ENCODE data around the gene MKRN2OS.

The MKRN2OS gene

DNA sequence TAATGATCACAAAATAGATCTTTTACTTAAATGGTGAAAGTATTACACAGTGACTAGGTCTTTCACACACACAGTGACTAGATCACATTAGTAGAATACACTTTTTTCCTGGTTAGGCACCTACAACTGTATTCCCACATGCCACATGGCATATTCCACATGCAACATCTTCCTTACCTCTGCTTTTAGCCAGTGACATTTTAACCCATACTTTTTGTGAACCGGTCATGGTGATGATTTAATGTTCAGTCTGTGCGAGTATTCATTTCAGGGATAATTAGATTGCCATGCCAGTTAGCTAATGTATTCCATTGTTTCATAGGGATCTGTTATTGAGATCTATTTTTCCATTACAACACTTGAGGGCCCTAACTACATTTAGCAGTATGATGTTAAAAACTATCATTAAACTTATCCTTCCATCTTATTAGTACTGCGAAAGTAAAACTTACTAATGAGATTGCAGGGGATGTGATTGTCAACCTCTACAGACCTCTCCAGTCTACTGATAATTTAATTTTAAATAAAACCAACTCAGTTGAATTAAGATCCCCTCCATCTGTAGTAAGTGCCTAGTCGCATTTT, 32.7 kb downstream of the MKRN2OS start:
- H3K4me3 ChIP-seq (ENCODE audit: low read depth, low read length): no peak overlapping the region
- in situ Hi-C loops (cut with HindIII; ENCODE audit: low sequenced_read_pairs): no loop called here
- TF ChIP-seq, protein P1, sequence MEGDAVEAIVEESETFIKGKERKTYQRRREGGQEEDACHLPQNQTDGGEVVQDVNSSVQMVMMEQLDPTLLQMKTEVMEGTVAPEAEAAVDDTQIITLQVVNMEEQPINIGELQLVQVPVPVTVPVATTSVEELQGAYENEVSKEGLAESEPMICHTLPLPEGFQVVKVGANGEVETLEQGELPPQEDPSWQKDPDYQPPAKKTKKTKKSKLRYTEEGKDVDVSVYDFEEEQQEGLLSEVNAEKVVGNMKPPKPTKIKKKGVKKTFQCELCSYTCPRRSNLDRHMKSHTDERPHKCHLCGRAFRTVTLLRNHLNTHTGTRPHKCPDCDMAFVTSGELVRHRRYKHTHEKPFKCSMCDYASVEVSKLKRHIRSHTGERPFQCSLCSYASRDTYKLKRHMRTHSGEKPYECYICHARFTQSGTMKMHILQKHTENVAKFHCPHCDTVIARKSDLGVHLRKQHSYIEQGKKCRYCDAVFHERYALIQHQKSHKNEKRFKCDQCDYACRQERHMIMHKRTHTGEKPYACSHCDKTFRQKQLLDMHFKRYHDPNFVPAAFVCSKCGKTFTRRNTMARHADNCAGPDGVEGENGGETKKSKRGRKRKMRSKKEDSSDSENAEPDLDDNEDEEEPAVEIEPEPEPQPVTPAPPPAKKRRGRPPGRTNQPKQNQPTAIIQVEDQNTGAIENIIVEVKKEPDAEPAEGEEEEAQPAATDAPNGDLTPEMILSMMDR (IDR thresholded peaks at IDR 0.05; ENCODE audit: low read depth, low read length): no peak
- DNase-seq (ENCODE audit: low read depth, low spot score): no peak

DNA sequence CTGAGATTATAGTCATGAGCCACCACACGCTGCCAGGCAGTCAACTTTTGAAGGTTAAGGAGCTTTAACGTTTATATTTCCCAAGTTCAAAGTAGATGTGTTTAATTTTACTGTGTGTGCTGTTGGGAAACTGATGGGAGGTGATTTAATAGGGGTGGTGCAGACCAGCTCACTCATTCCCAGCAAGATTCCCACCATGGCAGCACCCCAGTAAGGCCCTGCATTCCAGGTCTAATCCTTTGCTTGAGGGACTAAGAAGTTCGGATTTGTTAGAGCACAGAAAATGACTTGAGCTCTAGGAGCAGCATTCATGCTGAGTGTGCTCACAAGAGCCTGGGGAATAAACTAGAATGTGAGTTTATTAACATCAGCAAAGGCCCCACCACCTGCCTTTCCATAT, 35.8 kb downstream of the MKRN2OS start:
- H3K4me3 ChIP-seq (ENCODE audit: low read depth, low read length): no peak overlapping the region
- DNase-seq (ENCODE audit: low read depth, low spot score): no peak
- TF ChIP-seq, protein P1 (IDR thresholded peaks at IDR 0.05; ENCODE audit: low read depth, low read length): no peak
- in situ Hi-C loops (cut with HindIII; ENCODE audit: low sequenced_read_pairs): no loop called here

DNA sequence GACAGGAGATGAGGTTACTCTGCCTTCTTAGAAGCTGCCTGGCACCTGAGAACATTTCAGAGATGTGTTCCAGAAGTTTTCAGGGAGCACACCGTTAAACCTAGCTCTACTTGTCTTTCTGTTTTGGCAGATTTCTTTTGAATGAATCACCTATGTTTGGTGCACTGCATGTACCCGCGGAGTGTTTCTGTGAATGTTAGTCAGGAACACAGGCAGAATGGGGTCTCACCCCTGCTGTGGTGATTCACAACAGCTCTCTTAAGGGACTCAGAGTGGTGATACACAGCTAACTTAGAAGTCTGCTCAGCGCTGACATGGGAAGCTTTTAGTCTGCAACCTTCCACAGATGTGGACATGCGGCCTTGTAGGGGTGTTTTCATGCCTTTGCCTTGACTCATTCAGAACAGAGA, 37.0 kb downstream of the MKRN2OS start:
- peak; percentile 98 for DNase-seq (ENCODE audit: low read depth, low spot score)
- in situ Hi-C loops (cut with HindIII; ENCODE audit: low sequenced_read_pairs): no loop called here
- TF ChIP-seq, protein P1 (IDR thresholded peaks at IDR 0.05; ENCODE audit: low read depth, low read length): no peak
- no peak overlapping the region for H3K4me3 ChIP-seq (ENCODE audit: low read depth, low read length)

DNA sequence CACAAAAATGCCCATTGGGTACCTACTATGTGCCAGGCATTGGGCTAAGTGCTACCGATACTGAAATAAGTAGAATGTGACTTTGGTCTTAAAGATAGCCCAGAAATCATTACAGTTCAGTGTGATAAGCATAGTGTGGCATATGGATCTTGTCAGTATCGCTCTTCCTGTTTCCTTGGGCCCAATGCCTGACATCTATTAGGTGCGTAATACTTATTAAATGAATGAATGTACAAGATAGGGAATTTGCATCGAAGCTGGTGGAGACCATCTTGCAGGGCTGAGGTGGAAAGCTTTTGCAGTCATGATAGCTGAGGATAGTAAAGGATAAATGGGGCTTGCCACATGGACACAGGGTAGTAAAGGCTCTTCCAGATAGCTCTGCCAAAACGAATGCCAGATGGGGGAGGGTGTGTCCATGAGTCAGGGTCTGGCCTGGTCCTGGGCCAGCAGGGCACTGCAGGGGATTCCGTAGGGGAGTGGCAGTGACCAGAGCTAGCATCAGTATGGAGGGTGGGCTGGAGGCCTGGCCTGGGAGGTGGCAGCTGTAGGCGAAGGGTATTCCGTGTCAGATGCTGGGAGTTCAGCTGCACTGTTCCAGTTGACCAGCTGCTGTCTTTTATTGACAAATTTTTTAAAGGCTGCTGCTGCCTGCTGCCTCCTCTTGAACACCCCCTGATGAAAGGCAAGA, 37.6 kb downstream of the MKRN2OS start:
- in situ Hi-C loops (cut with HindIII; ENCODE audit: low sequenced_read_pairs): no loop called here
- H3K4me3 ChIP-seq (ENCODE audit: low read depth, low read length): no peak overlapping the region
- DNase-seq (ENCODE audit: low read depth, low spot score): peak; percentile 82
- TF ChIP-seq, protein P1 (IDR thresholded peaks at IDR 0.05; ENCODE audit: low read depth, low read length): no peak

DNA sequence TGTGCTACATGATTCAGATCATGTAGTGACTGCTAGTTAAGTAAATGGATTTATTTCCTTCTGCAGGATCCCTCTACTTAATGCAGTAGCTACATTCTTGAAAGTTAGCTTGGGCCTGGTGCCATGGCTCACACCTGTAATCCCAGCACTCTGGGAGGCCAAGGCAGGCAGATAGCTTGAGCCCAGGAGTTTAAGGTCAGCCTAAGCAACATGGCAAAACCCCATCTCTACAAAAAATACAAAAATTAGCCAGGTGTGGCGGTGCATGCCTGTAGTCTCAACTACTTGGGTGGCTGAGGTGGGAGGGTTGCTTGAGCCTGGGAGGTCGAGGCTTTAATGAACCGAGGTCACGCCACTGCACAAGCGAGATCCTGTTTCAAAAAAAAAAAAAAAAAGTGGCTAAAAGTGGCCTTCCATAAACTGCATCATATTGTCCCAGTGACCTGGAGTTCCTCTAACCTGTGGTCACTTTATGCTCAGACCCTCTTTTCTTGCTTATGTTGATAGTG, 39.0 kb downstream of the MKRN2OS start:
- in situ Hi-C loops (cut with HindIII; ENCODE audit: low sequenced_read_pairs): no loop called here
- DNase-seq (ENCODE audit: low read depth, low spot score): no peak
- TF ChIP-seq, protein P1 (IDR thresholded peaks at IDR 0.05; ENCODE audit: low read depth, low read length): no peak
- no peak overlapping the region for H3K4me3 ChIP-seq (ENCODE audit: low read depth, low read length)

DNA sequence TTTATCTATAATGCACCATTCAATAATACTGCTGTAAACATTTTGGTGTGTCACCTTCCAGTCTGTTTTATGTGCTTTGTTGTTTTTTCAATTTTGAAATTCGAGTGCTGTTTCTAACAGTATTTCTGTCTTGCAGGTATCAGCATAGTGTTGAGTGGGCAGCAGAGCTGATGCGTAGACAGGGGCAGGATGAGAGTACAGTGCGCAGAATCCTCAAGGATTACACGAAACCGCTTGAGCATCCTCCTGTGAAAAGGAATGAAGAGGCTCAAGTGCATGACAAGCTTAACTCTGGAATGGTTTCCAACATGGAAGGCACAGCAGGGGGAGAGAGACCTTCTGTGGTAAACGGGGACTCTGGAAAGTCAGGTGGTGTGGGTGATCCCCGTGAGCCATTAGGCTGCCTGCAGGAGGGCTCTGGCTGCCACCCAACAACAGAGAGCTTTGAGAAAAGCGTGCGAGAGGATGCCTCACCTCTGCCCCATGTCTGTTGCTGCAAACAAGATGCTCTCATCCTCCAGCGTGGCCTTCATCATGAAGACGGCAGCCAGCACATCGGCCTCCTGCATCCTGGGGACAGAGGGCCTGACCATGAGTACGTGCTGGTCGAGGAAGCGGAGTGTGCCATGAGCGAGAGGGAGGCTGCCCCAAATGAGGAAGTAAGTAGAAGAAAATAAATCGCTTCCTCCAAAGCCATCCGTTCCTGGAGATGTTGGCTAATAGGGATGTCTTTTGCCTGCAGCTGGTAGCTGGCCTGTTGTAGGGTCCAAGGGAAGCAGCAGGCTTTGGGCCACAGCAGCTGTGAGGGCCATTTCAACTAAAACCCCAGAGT, 42.0 kb downstream of the MKRN2OS start:
- peak; percentile 15 for DNase-seq (ENCODE audit: low read depth, low spot score)
- H3K4me3 ChIP-seq (ENCODE audit: low read depth, low read length): no peak overlapping the region
- in situ Hi-C loops (cut with HindIII; ENCODE audit: low sequenced_read_pairs): no loop called here
- TF ChIP-seq, protein P1 (IDR thresholded peaks at IDR 0.05; ENCODE audit: low read depth, low read length): no peak

Measured in astrocyte of the spinal cord (primary cell).